ENCODE measurements around the gene CAPN7.
"Not testable (repeated sequence)": the region's sequence is repeated elsewhere in the genome, so short reads cannot be mapped to it uniquely, and the experiment has no call there.

CAPN7 gene
- 48.6 to 122 reads per million in 2 experiments for total RNA-seq

DNA sequence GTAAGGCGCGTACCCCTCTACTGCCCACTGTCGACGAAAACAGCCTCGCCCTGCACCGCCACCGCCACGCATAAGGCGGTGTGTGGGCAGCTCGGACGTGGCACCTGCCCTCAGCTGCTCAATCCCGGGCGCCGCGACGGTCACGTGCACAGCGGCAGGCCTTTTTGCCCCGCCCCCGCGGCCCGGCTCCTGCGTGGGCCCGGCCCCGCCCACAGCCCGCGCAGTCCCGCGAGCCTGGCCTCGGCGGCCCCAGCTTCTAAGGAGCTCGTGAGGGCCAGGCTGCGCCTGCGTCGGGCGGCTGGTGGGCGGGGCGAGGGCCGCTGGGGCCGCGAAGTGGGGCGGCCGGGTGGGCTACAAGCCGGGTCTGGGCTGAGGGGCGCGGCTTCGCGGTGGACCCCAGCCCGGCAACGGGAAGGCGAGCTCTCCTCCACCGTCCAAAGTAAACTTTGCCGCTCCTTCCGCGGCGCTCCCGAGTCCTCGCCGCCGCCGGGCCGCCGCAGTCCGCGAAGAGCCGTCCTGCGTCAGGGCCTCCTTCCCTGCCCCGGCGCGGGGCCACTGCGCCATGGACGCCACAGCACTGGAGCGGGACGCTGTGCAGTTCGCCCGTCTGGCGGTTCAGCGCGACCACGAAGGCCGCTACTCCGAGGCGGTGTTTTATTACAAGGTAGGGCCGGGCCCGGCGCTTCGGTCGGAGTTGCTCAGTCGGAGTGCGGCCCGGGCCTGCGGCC is at the start of gene CAPN7:
Gene CAPN7, plus strand, starts transcription at position 313 of the 728 bp plus-strand sequence. Its CDS starts 250 bp downstream, at position 563.
- DNase-seq (ENCODE audit: low read depth): peak; percentile 89

DNA sequence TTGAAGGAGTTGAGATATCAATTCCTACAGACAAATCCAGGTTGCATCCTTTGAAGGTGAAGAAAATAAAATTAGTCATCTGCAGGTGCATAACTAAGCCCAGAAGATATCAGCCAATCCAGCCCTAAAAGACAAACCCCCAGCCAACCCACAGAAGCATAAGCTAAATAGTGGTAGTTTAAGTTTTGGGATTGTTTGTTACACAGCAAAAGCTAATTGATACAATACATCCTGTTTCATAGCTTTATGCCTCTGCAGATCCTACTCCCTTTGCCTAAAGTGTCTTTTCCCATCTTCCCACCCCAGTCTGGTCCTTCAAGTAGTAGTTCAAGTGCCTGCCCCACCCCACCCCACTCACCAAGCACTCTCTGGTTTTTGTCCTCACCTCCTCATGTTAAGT is 48.6 kb upstream of the CAPN7 start:
- DNase-seq (ENCODE audit: low read depth): no peak

DNA sequence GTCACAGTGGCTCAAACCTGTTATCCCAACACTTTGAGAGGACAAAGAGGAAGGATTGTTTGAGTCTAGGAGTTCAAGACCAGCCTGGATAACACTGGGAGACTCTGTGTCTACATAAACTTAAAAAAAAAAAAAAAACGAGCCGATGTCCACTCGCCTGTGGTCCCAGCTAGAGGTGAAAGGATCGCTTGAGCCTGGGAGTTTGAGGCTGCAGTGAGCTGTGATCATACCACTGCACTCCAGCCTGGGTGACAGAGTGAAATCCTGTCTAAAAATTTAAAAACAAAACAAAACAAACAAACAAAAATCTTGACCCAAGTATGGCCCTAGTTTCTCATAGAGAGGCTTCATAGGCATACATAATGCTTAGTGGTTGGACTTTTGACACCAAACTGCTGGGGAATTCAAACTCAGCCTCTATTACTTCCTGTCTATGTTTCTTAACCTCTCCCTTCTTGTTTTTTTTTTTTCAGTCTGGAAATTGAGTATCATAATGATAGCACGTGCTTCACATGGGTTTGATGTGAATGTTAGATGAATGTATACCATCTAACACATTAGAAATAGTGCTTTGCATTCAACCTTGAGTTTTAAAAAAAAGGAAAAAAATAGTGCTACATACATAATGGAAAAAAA is 46.4 kb upstream of the CAPN7 start:
- no peak for DNase-seq (ENCODE audit: low read depth)

DNA sequence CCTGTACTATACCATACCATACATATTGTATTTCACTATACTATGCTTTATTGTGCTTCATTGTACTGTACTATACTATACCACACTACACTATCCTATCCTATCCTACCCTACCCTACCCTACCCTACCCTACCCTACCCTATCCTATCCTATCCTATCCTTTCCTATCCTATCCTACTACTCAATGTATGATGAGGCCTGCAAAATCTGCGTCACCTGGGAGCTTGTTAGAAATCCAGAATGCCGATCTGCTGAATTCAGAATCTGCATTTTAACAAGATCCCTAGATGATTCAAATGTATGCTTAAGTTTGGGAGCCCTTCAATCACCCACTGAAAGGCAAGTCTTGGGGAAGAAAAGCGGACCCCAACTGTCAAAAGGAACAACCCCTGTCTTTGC is 45.4 kb upstream of the CAPN7 start:
- no peak for DNase-seq (ENCODE audit: low read depth)

DNA sequence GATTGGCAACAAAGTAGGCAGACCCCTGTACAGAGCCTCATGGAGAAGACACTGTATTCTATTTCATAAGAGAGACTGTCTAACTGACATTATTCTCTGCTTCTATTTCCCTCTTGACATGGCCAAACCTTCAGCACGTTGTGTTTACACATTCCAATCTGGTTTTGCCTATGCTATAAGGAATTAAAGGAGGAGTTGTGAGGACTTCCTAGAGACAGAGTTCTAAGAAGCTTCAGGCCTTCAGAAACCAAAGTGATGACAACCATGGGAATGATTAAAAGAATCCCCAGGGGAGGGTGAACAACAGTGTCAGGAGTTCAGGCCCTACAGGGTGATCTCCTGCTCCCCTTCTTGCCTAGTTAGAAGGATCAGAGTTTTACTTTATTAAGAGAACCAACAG is 44.9 kb upstream of the CAPN7 start:
- no peak for DNase-seq (ENCODE audit: low read depth)

DNA sequence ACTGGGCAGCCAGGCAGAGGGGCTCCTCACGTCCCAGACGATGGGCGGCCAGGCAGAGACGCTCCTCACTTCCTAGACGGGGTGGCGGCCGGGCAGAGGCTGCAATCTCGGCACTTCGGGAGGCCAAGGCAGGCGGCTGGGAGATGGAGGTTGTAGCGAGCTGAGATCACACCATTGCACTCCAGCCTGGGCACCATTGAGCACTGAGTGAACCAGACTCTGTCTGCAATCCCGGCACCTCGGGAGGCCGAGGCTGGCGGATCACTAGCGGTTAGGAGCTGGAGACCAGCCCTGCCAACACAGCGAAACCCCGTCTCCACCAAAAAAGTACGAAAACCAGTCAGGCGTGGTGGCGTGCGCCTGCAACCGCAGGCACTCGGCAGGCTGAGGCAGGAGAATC is 42.4 kb upstream of the CAPN7 start:
- DNase-seq (ENCODE audit: low read depth): not testable (repeated sequence)

DNA sequence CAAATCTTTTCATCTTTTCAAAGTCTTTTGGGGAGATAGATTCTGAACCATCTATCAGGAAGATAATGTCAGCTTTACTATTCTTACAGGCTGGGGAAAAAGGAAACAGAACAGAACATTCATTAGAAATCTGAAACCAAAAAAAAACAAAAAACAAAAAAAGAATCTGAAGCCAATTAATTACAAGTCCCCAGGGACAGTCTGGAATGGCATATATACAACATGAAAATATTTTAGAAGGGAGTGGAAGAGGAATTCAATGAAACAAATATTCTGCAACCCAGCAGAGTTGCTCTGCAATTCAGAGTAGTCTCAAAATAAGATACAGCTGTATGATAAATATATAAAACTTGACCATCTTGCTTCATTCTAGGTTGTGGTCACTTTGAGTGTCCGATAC is 41.7 kb upstream of the CAPN7 start:
- no peak for DNase-seq (ENCODE audit: low read depth)

DNA sequence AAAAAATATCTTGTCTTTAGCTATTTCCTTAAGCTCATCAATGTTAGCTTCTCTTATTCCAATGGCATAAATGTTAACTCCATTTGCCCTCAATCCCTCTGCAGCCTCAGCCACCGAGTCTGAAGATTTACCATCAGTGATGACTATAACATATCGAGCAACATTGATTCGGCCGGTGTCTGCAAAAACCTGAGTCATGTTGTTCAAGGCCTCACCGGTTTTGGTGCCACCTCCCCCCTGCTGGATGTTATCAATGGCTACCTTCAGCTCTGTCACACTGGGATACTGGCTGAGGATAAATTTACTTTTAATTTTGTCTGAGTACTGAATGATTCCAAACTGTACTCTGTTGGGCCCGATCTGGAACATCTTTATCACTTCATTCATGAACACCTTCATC is 41.0 kb upstream of the CAPN7 start:
- no peak for DNase-seq (ENCODE audit: low read depth)

DNA sequence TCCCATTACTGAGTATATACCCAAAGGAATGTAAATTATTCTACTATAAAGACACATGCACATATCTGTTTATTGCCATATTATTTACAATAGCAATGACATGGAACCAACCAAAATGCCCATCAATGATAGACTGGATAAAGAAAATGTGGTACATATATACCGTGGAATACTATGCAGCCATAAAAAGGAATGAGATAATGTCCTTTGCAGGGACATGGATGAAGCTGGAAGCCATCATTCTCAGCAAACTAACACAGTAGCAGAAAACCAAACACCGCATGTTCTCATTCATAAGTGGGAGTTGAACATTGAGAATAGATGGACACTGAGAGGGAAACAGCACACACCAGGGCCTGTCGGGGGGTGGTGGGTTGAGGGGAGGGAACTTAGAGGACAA is 39.7 kb upstream of the CAPN7 start:
- DNase-seq (ENCODE audit: low read depth): not testable (repeated sequence)

DNA sequence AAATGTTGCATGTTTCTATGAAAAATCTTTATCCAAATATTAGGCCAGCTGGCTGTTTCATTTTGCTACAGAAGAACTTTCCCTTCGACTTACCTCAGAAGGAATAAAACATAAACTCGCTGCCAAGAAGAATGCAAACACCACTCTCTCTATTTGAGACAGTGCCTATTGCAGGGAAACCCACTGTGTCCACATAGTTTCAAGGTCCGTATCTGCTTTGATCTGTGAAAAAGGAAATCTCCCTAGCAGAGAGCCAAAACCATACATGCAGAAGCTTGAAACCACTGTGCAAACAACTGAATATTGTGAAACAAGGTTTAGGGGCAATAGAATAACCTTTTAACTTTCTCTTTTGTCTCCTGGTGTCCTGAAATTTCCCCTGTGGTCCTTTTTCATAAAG is 35.0 kb upstream of the CAPN7 start:
- no peak for DNase-seq (ENCODE audit: low read depth)

DNA sequence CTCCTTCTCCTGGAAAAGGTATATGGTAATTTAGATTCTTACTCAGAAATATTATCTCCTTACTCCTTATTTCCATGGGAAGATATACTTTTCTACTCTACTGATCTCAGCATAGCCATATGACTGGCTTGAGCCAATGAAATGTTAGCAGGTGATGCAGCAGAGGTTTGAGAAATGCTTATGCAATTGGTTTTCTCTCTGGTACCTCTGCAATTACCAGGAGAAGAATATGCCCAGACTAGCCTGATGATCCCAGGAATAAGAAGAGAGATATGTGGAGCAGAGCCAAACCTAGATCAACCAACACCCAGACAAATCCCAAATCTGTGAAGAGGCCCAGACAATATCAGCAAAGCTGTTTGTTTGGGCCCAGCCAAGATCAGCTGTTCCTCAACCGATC is 33.2 kb upstream of the CAPN7 start:
- DNase-seq (ENCODE audit: low read depth): no peak

DNA sequence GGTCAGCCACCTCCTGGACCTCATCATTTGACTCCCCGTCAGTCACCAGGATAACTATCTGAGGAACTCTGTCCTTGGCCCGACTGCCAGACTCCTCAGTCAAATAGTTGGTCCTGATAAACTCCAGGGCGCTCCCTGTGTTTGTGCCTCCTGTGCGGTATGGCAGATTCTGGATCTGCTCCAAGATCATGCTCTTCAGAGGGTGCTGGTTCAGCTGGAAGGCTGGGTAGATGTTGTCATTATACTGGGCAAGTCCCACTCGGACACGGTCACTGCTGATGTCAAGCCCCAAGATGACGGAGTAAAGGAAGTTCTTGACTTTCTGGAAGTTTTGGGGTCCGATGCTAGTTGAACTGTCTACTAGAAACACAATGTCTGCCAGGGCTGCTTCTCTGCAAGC is 31.1 kb upstream of the CAPN7 start:
- no peak for DNase-seq (ENCODE audit: low read depth)

DNA sequence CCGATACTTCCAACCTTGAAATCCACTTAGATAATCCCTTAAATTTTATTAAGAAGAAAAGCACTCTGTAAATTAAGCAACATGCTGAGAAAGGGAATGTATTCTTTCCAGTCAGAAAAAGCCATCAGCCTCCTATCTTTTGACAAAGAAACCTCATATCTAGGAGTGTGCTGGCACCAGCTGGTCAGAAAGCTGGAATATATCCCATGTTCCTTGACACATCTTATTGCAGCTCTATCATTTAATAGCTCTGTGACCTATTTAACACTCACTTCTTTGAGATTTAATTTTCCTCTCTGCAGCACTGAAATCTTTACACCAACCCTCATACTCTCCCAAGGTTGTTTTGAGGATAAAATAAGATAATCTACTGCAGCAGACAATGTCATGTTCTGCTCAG is 30.4 kb upstream of the CAPN7 start:
- no peak for DNase-seq (ENCODE audit: low read depth)

DNA sequence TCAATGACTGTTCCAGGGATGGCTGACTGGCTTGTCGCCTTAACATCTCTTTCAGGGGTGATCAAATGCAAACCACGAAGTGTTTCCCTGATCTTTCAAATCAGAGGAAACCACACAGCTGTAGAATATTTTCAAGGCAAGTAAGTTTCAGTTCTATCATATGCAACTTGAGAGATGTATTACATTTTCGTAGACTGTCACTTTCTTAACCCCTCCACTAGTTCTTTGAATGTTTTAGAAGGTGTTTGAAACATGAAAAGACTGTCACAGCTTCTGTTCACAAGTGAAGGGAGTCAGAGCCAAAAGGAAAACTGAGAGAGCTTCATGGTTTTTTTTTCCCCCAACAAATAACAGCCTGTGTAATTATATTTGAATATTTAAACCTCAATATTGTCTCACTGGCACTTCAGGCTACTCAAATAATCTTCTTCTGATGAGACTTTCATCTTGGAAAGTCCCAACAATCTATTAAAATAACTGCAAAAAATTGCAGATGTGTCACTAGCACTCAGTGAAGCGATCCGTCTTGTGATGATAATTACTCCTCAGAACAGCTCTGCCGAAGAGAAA is 25.9 kb upstream of the CAPN7 start:
- DNase-seq (ENCODE audit: low read depth): no peak

DNA sequence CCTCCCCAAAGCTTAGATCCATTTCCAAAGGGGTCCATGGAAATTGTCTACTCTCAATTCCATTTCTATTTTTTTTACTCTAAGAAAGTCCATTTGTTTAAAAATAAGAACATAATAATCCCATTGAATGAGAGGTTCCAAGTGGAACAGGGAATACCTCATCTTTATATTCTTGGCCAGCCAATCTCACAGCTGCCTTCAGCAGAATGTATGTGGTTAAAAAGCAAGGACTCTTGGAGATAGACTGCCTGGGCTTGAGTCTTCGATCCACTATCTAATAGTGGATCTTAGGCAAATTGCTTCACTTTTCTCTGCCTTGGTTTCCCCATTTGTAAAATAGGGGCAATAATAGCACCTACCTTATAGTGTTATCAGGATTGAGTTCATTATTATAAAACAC is 24.5 kb upstream of the CAPN7 start:
- DNase-seq (ENCODE audit: low read depth): no peak

DNA sequence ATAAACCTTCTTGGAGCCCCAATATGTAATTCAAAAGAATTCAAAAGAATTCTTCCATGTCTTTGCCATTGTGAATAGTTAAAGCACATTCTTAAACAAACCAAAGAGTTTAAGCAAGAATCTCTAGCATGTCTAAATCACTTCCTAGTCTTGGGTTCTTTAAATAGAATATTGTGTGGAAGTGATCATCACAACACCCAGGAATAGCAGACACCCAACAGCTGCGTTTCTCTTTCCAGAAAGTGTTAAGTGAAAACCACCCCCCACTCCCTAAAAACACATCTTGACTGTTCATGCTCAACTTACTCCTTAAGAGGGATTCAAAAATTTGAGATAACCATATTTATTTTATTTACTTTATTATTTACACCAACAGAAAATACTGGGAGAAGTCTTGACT is 24.1 kb upstream of the CAPN7 start:
- no peak for DNase-seq (ENCODE audit: low read depth)

DNA sequence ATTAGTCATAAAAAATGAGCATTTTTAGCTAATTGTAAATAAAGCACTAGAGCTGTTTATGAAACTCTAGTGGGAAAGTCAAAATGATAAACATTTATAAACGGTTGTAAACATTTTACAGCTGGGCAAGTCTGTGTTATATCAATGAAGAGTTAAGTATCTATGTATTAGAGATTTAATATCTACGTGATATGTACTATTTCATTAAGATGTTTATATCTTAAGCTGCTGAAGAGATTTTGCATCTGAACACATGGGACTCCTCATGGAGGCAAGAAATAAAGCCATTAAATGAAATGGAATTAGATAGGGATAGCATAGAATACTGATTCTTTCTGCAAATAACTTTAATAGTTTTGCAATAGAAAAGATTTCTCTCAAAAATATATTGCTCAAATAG is 23.0 kb upstream of the CAPN7 start:
- DNase-seq (ENCODE audit: low read depth): no peak

DNA sequence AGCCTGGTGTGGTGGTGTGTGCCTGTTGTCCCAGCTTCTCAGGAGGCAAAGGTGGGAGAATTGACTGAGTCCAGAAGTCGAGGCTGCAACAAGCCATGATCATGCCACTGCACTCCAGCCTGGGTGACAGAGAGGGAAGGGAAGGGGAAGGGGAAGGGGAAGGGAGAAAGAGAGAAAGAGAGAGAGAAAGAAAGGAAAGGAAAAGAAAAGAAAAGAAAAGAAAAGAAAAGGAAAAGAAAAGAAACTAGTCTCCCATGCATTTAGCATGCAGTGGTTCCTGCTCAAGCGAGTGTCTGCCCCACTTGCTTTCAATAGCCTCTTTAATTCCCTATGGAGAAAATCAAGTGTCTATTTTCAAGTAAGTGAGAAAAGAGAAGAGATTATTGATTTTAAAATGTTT is 20.6 kb upstream of the CAPN7 start:
- DNase-seq (ENCODE audit: low read depth): no peak

DNA sequence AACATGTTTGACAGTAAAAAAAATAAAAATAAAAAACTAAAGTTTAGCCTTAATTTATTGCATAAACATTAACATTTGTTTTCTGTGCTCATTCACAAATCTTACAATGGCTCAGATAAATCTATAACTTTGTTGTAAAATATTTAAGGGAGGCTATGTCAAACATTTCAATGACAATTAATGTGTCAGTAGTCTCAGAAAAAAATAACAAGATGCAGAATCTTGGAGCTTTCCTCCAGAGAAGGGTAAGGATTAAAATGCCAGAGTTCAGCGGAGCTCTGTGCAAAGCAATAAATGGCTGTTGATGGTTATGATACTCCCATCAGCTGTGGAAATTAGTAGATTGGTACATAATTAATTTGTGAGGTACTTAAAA is 20.0 kb upstream of the CAPN7 start:
- DNase-seq (ENCODE audit: low read depth): no peak

DNA sequence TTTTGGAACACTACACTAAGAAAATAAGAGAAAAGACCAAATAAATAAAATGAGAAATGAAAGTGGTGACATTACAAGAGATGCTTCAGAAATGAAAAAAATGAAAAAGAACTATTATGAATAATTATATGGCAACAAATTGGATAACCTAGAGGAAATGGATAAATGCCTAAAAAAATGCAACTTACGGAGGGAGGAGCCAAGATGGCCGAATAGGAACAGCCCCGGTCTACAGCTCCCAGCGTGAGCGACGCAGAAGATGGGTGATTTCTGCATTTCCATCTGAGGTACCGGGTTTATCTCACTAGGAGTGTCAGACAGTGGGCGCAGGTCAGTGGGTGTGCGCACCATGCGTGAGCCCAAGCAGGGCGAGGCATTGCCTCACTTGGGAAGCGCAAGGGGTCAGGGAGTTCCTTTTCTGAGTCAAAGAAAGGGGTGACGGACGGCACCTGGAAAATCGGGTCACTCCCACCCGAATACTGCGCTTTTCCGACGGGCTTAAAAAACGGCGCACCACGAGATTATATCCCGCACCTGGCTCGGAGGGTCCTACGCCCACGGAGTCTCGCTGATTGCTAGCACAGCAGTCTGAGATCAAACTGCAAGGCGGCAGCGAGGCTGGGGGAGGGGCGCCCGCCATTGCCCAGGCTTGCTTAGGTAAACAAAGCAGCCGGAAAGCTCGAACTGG is 19.4 kb upstream of the CAPN7 start:
- DNase-seq (ENCODE audit: low read depth): not testable (repeated sequence)

DNA sequence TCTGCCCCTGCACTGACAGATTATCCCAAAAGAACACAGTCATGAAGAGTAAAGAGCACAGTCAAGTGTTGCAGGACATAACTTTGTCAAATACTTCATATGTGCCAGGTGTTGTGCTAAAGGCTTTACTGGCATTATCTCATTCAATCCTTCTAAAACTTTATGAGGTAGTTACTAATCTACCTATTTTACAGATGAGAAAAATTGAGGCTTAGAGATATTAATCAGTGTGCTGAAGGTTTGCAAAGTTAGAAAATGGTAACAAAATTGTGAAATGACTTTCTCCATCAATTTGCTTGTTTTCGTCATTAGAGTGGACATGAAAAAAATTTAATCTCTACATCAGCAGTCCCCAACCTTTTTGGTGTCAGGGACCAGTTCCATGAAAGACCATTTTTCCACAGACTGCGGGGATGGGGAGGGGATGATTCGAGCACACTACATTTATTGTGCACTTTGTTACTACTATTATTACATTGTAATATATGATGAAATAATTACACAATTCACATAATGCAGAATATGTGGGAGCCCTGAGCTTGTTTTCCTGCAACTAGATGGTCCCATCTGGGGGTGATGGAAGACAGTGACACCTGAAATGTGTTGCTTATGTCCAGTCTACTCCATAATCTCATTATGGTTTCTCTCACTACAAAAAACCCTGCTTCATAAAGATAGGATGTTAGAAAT is 8.6 kb upstream of the CAPN7 start:
- DNase-seq (ENCODE audit: low read depth): no peak

DNA sequence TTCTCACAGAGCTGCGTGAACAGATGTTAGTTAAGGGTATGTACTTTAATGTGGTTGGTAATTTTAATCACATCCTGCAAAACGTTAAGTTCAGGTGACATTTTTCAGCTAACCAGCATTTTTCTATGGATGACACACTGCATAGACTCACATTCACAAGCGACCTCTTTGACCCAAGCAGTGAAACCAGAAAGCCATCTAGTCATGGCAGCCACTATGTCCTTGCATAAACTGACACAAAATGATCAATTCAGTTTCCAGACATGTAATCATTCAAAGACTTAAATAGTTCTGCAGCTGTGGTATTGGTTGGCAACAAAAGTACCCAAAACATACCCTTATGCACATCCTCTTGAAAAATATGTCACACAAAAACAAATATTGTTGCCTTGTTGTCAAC is 7.4 kb upstream of the CAPN7 start:
- DNase-seq (ENCODE audit: low read depth): no peak
